EL (cell line): ENCODE data around the gene BACE2.
A peak's percentile ranks its signal among the peaks of the same experiment; 100 is the strongest.

Experiments
- DNase-seq: peaks from one replicate; pipeline ENCODE4 v3.0.0-alpha.2; 2016

The BACE2 gene

GRCh38 chr21:41325138-41325912 is 157.4 kb downstream of the BACE2 start:
- no peak for DNase-seq

- no peak for DNase-seq
Observed at GRCh38 chr21:41326414-41327080, 158.6 kb downstream of the BACE2 start.

- DNase-seq = no peak
Observed at GRCh38 chr21:41327753-41328152, 159.8 kb downstream of the BACE2 start.

GRCh38 chr21:41328660-41329607 is 161.0 kb downstream of the BACE2 start:
- peak; percentile 52 for DNase-seq
